PC-3 (cell line): ENCODE results near the gene UFSP2. TPM values are rescaled to one million over a fixed set of nuclear protein-coding genes. Genes with fewer than 3 reads are reported as not detected.

Source experiments
- ATAC-seq: fragments of 200-7000 bp; cut with Tn5 transposase; 2 replicates; pipeline ENCODE4 v1.9.1; 2020; ENCODE audit warnings: mild to moderate bottlenecking, moderate library complexity
- BruUV-seq: library from RNA; stranded (reverse); fragments of 400-500 nt; replicated peaks from 2 replicates; lab custom pipeline; 2021; lab: Mats Ljungman, UMichigan
- CTCF ChIA-PET: fragments of 300-600 bp; sonication (Branson Sonifier 250); formaldehyde crosslinking; loops from one replicate; lab custom pipeline; 2022; ENCODE audit warnings: antibody characterized with exemption; lab: Charles Lee
- POLR2A ChIA-PET: fragments of 300-600 bp; sonication (Branson Sonifier 250); formaldehyde crosslinking; loops from one replicate; lab custom pipeline; 2022; ENCODE audit warnings: antibody characterized with exemption; ENCODE audit not compliant: unreplicated experiment; lab: Charles Lee
- DNase-seq: peaks from one replicate; pipeline ENCODE4 v3.0.0-alpha.2; 2015
- H2AFZ ChIP-seq: fragments of 300-600 bp; sonication (generic); 2 replicates; pipeline ENCODE4 v1.6.0; 2016; ENCODE audit warnings: antibody characterized with exemption, low read length
- H3F3A ChIP-seq: fragments of 300-600 bp; sonication (generic); one replicate; pipeline ENCODE4 v1.6.0; 2017; ENCODE audit warnings: antibody characterized with exemption, low read length, control low read depth, mild to moderate bottlenecking; ENCODE audit not compliant: unreplicated experiment
- H3K27ac ChIP-seq: fragments of 300-600 bp; sonication (generic); 2 replicates; pipeline ENCODE4 v1.5.1; 2016; ENCODE audit warnings: mild to moderate bottlenecking, low read length
- H3K27me3 ChIP-seq: fragments of 300-600 bp; sonication (generic); 2 replicates; pipeline ENCODE4 v1.6.1; 2016; ENCODE audit warnings: low read length, mixed read lengths
- H3K36me3 ChIP-seq: fragments of 300-600 bp; sonication (generic); 2 replicates; pipeline ENCODE4 v1.6.1; 2016; ENCODE audit warnings: low read depth, mixed run types, low read length, mixed read lengths
- H3K4me1 ChIP-seq: fragments of 300-600 bp; sonication (generic); 2 replicates; pipeline ENCODE4 v1.5.1; 2016; ENCODE audit warnings: low read length; ENCODE audit not compliant: insufficient read depth
- H3K4me2 ChIP-seq: fragments of 300-600 bp; sonication (generic); 2 replicates; pipeline ENCODE4 v1.6.0; 2016; ENCODE audit warnings: low read length
- H3K4me3 ChIP-seq: fragments of 300-600 bp; sonication (generic); 2 replicates; pipeline ENCODE4 v1.5.1; 2016; ENCODE audit warnings: mild to moderate bottlenecking, low read length, mixed read lengths
- H3K79me2 ChIP-seq: fragments of 300-600 bp; sonication (generic); 2 replicates; pipeline ENCODE4 v1.6.1; 2017; ENCODE audit warnings: low read length, mixed read lengths
- H3K9ac ChIP-seq: fragments of 300-600 bp; sonication (generic); 2 replicates; pipeline ENCODE4 v1.6.0; 2016; ENCODE audit warnings: mild to moderate bottlenecking, low read length
- H3K9me2 ChIP-seq: fragments of 300-600 bp; sonication (generic); replicated peaks from 2 replicates; pipeline ENCODE4 v1.6.1; 2016; ENCODE audit warnings: mixed run types, low read length, mixed read lengths
- H3K9me3 ChIP-seq: fragments of 300-600 bp; sonication (generic); 2 replicates; pipeline ENCODE4 v1.6.1; 2016; ENCODE audit warnings: low read length, mixed read lengths
- H4K20me1 ChIP-seq: fragments of 300-600 bp; sonication (generic); 2 replicates; pipeline ENCODE4 v1.6.1; 2016; ENCODE audit warnings: low read length, mixed read lengths
- CTCF ChIP-seq: fragments of 300-600 bp; sonication (generic); conservative IDR thresholded peaks from 2 replicates; pipeline ENCODE4 v1.5.1; 2017; ENCODE audit warnings: antibody characterized with exemption, low read depth, mild to moderate bottlenecking, low read length
- EZH2 ChIP-seq: fragments of 300-600 bp; sonication (generic); IDR thresholded peaks from one replicate; pipeline ENCODE4 v1.6.1; 2017; ENCODE audit warnings: antibody characterized with exemption, mild to moderate bottlenecking, low read length; ENCODE audit not compliant: unreplicated experiment
- EZH2phosphoT487 ChIP-seq: fragments of 300-600 bp; sonication (generic); IDR thresholded peaks from 2 replicates; pipeline ENCODE4 v1.6.1; 2018; ENCODE audit warnings: mild to moderate bottlenecking, antibody characterized with exemption, low read length, borderline replicate concordance
- intact Hi-C: fragments of 100-400 bp; cut with micrococcal nuclease; formaldehyde crosslinking; loops from 2 replicates; pipeline ENCODE4 v1.9.0; 2023
- total RNA-seq: library from RNA; depleted of rRNA; stranded (reverse); fragments of >200 nt; gene quantifications from 2 replicates; pipeline ENCODE4 v1.2.3, GENCODE V29; 2014

UFSP2 gene
- total RNA-seq, 1 experiment from 2014 or later: 27.0 TPM

- H3K9me2 ChIP-seq: no peaks in the 10 kb centered on the region
- no peaks in the 10 kb centered on the region for H3K36me3 ChIP-seq
- H3K79me2 ChIP-seq: no peaks in the 10 kb centered on the region
- no peak overlapping the region for H2AFZ ChIP-seq
- no peaks in the 10 kb centered on the region for H3K9me3 ChIP-seq
- DNase-seq: no peak
- H3K4me2 ChIP-seq: peak overlapping the region; percentile 57
- H3K9ac ChIP-seq: no peak overlapping the region
- H3K4me1 ChIP-seq: peaks cover 13% of the 10 kb centered on the region
- no peak overlapping the region for H3K27ac ChIP-seq
- BruUV-seq: no TSS peak
- POLR2A ChIA-PET: no interaction called here
- H3K4me3 ChIP-seq: no peak overlapping the region
- ATAC-seq: no peak
- no peaks in the 10 kb centered on the region for H3K27me3 ChIP-seq
- CTCF ChIA-PET: no interaction called here
- no peaks in the 10 kb centered on the region for H3F3A ChIP-seq
- intact Hi-C loops: no loop called here
- H4K20me1 ChIP-seq: no peaks in the 10 kb centered on the region
- TF ChIP-seq EZH2phosphoT487 (no peak), CTCF (no peak), EZH2 (no peak)
Observed at GRCh38 chr4:185384061-185384460, 41.7 kb downstream of the UFSP2 start.

- Histone ChIP-seq H3K4me3 (0 out of 2 replicates have a peak overlapping the region, but pooled peaks have one; percentile 23), H3K9me2 (no peaks in the 10 kb centered on the region), H3K27me3 (no peaks in the 10 kb centered on the region), H3K9ac (no peak overlapping the region), H2AFZ (no peak overlapping the region), H3K9me3 (no peaks in the 10 kb centered on the region), H3F3A (no peaks in the 10 kb centered on the region), H3K4me2 (peak overlapping the region; percentile 57), H3K27ac (no peak overlapping the region), H4K20me1 (no peaks in the 10 kb centered on the region), H3K4me1 (peaks cover 13% of the 10 kb centered on the region), H3K36me3 (no peaks in the 10 kb centered on the region), H3K79me2 (no peaks in the 10 kb centered on the region)
- no peak for TF ChIP-seq EZH2phosphoT487
- CTCF ChIA-PET: no interaction called here
- peak; percentile 82 for DNase-seq
- POLR2A ChIA-PET: no interaction called here
- BruUV-seq: no TSS peak
- intact Hi-C loops: no loop called here
- ATAC-seq: peak; percentile 51; the same call in 1 of the 2 replicates
Observed at GRCh38 chr4:185383451-185383850, 42.3 kb downstream of the UFSP2 start.

GRCh38 chr4:185382754-185383153 is 43.0 kb downstream of the UFSP2 start:
- Histone ChIP-seq H3K9me3 (no peaks in the 10 kb centered on the region), H3K4me1 (peaks cover 13% of the 10 kb centered on the region), H3K4me3 (no peak overlapping the region), H3K9me2 (no peaks in the 10 kb centered on the region), H3K27ac (no peak overlapping the region), H2AFZ (no peak overlapping the region), H3K36me3 (no peaks in the 10 kb centered on the region), H3K27me3 (no peaks in the 10 kb centered on the region), H3K79me2 (no peaks in the 10 kb centered on the region), H3K9ac (no peak overlapping the region), H3F3A (no peaks in the 10 kb centered on the region), H3K4me2 (0 out of 2 replicates have a peak overlapping the region, but pooled peaks have one; percentile 57), H4K20me1 (no peaks in the 10 kb centered on the region)
- TF ChIP-seq EZH2 (no peak), EZH2phosphoT487 (no peak), CTCF (no peak)
- intact Hi-C loops: no loop called here
- POLR2A ChIA-PET: no interaction called here
- no peak for DNase-seq
- CTCF ChIA-PET: no interaction called here
- ATAC-seq: no peak
- no TSS peak for BruUV-seq
